RCC 7860 (cell line): ENCODE results near the gene PLEKHH2.
A peak's percentile ranks its signal among the peaks of the same experiment; 100 is the strongest.
"Not testable (repeated sequence)": the region's sequence is repeated elsewhere in the genome, so short reads cannot be mapped to it uniquely, and the experiment has no call there.

ENCODE experiments used
- DNase-seq: peaks from one replicate; pipeline ENCODE4 v3.0.0-alpha.2; 2015; ENCODE audit warnings: low spot score
- FAIRE-seq: peaks from 2 replicates; lab custom pipeline; 2012; peaks lifted over from hg19 to GRCh38; lab: Jason Lieb, UNC

The PLEKHH2 gene

DNA sequence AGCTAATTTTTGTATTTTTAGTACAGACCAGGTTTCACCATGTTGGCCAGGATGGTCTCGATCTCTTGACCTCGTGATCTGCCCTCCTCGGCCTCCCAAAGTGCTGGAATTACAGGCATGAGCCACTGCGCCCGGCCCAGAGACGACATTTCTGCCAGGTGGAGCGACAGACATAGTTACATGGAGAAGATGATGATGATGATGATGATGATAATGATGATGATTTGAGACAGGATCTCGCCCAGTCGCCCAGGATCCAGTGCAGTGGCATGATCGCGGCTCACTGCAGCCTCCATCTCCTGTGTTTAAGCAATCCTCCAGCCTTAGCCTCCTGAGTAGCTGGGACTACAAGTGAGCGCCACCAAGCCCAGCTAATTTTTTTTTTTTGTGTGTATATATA, 907 bp upstream of the PLEKHH2 start:
- FAIRE-seq, result not testable (repeated sequence)

DNA sequence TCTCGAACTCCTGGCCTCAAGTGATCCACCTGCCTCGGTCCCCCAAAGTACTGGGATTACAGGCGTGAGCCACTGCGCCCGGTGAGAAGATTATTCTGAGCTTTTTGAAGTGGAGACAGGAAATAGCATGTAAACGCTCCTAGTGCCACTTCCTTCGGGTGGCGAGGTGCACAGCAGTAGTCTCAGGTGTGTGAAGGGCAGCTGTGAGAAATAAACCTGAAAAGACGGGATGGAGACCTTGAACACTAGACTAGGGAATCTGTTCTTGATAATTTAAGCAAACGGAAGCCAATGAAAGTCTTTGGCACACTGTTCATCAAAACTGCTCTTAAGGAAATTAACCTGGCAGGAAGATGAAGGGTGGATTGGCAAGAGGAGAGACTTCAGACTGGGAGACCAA, 439 bp upstream of the PLEKHH2 start:
- FAIRE-seq (no peak), DNase-seq (no peak)

More for the DNA sequence above, 907 bp upstream of the PLEKHH2 start:
- not testable (repeated sequence) for DNase-seq

DNA sequence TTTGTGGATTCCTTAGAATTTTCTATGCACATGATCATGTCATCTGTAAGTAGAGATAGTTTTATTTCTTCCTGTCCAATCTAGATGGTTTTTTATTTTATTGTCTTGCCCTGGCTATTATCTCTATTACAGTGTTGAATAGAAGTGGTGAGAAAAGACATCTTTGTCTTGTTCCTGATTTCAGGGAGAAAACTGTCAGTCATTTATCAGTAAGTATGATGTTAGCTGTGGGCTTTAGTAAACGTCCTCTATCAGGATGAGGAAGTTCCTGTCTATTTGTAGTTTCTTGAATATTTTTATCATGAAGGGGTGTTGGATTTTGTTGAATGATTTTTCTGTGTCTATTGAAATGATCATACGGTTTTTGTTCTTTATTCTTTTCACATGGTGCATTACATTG, 5.3 kb downstream of the PLEKHH2 start:
- no peak for FAIRE-seq

DNA sequence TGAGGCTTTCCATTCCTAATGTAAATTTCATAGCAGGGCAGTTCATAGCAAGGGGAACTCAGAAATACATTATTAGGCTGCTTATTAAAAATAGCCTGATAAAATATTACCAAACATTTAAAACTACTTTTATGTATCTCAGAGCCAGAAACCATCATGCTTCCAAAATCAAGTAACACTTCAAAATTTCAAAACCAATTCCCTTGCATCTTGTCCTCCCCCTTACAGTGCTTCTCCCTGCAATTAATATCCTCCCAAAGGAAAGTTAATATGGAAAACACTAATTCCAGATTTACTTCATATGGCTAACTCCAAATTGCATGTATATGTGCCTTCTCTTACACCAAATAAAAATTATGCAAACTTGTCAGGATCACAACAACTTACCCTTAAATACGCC, 6.6 kb downstream of the PLEKHH2 start:
- DNase-seq (no peak), FAIRE-seq (no peak)

More for the DNA sequence above, 5.3 kb downstream of the PLEKHH2 start:
- DNase-seq, result no peak

DNA sequence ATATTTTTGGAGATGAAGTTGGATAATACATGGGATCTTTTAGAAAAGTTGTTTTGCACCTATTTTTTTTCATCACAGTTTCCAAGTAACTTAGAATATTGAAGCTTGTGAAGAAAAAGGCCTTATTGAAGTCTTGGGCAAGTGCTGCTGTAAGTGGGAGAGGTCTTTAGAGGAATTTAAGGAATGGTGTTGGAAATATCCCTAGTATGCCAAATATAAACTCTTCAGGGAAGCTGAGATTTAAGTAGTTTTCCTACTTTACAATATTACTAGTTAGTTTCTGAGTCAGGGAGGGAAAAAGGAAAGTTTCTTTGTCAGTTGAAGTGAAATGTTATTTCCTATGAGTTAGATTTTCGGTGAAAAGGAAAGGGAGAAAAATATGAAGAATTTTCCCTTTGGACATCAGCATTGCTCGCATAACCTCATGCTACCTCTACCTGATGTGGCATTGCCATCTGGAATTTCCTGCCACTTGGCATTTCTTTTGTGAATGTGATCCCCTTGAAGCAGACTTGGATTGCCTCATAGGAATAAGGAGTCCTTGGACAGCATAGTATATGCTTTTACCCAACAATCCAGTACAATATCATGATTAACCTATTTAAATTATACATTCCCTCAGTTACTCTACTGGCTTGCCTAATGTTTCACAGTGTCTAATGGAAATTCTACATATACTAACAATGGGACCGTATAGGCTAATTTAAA, 12.1 kb downstream of the PLEKHH2 start:
- DNase-seq (no peak), FAIRE-seq (no peak)

DNA sequence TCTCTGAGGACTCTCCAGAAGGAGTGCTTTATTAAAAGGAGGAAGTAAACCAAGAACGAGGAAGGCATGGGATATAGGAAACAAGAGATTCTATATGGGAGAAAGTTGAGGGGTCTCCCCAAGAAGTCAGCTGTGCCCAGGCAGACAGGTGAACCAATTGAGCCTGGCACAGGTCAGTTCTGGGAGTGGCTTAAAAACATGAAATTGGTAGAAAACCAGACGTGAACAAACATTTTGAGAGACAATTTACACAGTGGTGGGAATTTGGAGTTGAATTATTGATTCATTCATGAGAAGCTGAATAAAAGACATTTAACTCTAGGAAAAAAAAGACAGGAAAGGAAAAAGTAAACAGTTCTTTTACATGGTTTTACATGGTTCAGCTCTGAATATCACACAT, 16.4 kb downstream of the PLEKHH2 start:
- DNase-seq (no peak), FAIRE-seq (no peak)

DNA sequence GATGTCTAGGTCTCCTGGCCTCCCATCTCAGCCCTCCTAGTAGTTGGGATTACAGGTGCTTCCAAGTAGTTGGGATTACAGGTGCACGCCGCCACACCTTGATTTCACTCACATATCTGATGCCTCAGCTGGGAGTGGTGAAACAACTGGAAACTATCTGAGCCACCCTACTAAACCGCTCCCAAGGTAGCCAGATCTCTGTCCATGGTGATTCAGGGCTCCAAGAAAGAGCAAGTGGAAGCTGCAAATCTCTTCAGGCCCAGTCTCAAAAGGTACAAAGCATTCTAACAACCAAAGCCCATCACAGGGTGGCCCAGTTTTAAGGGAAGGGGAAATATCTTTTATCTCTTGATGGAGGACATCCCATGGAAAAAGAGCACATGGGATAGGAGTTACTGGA, 20.2 kb downstream of the PLEKHH2 start:
- DNase-seq, result no peak
- no peak for FAIRE-seq

DNA sequence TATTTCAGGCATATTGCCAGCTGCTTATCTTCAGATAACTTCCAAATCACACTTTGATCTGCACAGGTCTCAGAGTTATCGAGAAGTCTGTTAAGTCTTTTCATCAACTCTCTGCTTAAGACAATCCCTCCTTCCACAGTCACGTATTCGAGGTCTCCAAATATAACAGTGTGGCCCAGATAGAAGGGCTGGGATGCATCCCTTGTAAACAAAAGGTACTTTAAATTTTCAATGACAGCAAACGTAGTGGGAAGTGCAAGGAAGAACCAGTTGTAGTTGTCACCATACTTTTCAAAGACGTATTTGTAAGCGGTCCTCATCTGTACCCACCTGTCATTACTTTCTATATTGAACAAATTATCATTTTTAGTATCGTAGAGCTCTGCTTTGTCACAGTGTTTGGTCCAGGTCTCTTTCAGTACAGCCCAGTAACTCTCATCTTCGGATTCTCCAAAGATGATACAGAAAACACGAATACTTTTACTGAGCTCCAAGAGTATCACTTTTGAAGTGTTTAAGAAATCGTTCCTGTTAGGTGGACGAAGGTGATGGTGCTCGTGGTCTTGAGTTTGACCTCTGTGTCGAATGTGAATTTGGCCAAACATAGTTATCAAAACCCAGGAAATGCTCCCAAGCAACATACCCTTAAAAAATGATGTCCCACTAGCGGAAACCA, 38.7 kb downstream of the PLEKHH2 start:
- DNase-seq, result no peak
- no peak for FAIRE-seq

DNA sequence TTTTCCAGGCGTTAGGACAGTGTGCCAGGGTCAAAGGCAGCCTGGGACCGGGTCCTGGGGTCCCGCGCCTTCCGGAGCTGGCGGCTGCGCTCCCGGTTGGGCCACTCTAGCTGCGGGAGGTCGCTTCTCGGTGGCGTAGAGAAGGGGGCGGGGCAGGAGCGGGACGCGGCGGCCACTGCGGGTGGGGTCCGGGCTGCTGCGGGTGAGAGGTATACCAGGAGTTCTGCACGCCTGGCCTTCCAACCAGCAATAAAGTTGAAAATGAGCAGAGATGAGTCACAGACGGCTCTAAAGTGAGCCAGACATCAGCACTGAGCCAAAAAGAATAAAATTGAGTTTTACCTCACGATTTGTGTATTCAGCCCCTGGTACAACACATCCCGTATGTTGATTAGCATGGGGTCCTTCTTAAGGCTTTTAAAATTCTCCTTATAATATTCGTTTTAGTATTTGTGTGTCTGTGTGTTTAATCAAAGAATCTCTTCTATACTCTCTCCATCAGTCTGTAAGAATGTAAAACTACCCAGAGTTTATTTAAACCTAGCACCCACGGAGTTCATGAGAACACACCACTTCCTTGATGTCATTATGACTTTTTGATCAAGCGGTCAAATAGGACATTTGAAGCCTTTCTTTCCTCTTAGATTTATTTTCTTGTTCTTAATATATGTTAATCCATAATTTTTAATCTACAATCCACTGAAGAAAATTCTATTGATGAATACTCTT, 39.4 kb downstream of the PLEKHH2 start, which contains the start of gene C1GALT1C1L:
C1GALT1C1L (minus strand) TSS at position 108 of the 729 bp plus-strand sequence; CDS start at position 1, 107 bp downstream.
- FAIRE-seq, result no peak
- DNase-seq, result peak; percentile 29

DNA sequence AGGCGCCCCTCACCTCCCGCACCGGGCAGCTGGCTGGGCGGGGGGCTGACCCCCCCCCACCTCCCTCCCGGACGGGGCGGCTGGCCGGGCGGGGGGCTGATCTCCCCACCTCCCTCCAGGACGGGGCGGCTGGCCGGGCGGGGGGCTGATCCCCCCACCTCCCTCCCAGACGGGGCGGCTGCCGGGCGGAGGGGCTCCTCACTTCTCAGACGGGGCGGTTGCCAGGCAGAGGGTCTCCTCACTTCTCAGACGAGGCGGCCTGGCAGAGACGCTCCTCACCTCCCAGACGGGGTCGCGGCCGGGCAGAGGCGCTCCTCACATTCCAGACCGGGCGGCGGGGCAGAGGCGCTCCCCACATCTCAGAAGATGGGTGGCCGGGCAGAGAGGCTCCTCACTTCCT, 40.7 kb downstream of the PLEKHH2 start:
- not testable (repeated sequence) for DNase-seq, FAIRE-seq

DNA sequence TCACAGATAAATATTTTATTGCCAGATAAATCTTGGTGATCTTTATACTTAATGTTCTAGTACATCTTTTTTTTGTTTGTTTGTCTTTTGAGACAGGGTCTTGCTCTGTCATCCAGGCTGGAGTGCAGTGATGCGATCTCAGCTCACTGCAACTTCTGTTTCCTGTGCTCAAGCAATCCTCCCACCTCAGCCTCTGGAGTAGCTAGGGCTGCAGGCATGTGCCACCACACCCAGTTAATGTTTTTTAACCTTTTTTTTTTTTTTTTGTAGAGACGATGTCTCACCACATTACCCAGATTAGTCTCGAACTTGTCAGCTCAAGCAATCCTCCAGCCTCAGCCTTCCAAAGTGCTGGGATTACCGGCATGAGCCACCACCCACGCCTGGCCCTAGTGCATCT, 48.3 kb downstream of the PLEKHH2 start:
- DNase-seq (no peak), FAIRE-seq (no peak)

DNA sequence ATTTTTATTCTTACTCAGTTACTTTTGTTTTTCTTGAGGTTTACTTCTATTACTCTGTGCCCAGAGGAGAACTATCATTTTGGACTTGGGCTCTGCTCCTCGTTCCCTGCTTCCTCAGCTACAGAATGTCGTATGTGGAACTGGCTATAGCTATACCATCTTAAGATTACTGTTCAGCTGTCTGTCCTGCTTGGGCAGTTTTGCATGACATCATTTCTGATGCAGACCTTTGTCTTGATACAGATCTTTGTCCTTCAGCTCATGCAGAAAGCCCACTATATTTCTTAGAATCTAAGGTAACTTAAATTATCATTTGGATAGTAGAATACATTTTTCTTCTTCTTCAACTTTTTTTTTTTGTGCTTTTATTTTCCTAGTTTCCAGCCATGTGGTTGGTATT, 52.9 kb downstream of the PLEKHH2 start:
- DNase-seq, result no peak

DNA sequence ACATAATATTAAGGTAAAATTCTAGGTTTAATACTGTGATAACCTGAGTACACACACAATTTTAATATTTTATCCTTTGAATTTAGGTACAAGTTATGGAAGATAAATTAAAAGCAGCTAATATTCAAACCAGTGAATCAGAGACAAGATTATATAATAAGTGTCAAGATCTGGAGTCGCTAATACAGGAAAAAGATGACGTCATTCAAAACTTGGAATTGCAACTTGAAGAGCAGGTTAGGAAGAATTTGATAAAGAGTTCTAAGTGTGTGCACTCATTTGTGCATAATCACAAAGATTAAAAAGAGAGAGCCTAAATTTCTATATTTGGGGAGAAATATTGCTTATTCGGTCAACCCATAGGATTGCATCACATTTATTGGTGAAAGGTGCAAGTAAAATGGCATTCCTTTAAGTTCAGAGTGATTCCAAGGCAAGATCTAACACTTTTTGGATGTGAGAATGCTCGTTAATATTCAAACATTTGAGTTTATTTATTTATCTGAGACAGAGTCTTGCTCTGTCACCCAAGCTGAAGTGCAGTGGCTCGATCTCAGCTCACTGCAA, 55.5 kb downstream of the PLEKHH2 start:
- DNase-seq, result no peak
- FAIRE-seq, result no peak

More for the DNA sequence above, 52.9 kb downstream of the PLEKHH2 start:
- no peak for FAIRE-seq

DNA sequence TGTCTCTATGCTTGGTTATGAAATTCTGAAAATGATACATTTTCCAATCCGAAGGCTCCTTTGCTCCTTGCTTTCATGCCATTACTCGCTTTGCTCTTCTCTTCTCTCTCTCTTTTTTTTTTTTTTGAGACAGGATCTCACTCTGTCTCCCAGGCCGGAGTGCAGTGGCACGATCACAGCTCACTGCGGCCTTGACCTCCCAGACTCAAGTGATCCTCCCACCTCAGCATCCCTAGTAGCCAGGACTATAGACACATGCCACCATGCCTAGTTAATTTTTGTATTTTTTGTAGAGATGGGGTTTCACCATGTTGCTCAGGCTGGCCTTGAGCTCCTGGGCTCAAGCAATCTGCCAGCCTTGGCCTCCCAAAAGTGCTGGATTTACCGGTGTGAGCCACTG, 61.1 kb downstream of the PLEKHH2 start:
- DNase-seq, FAIRE-seq: not testable (repeated sequence)

DNA sequence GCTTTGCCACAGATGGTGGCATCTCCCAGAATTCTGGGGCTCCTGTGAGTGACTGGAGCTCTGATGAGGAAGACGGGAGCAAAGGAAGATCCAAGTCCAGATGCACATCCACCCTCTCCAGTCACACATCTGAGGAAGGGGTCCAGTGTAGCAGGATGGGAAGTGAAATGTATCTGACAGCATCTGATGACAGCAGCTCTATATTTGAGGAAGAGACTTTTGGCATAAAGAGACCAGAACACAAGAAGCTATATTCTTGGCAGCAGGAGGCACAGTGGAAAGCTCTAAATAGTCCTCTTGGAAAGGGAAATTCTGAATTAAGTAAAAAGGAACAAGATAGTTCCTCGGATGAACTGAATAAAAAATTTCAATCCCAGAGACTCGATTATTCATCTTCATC, 62.7 kb downstream of the PLEKHH2 start:
- FAIRE-seq, result no peak
- no peak for DNase-seq

DNA sequence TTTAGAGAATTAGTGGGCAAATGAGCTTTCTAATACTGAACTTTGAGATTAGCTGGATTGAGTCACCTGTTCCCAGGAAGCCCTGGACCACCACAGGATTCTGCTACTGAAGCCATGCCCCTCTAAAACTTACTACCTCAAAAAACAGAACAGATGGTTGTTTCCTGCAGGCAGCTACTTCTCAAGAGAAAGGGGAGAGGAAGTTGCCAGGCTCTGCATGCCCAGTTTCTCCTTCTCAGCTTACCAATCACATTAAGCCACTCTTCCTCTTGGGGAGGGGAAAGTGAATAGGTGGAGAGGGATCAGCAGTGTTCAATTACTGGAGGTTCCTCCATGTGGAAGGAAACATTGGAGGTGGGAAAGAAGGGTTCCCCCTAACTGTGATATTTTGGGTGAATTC, 64.1 kb downstream of the PLEKHH2 start:
- no peak for DNase-seq
- FAIRE-seq, result no peak

DNA sequence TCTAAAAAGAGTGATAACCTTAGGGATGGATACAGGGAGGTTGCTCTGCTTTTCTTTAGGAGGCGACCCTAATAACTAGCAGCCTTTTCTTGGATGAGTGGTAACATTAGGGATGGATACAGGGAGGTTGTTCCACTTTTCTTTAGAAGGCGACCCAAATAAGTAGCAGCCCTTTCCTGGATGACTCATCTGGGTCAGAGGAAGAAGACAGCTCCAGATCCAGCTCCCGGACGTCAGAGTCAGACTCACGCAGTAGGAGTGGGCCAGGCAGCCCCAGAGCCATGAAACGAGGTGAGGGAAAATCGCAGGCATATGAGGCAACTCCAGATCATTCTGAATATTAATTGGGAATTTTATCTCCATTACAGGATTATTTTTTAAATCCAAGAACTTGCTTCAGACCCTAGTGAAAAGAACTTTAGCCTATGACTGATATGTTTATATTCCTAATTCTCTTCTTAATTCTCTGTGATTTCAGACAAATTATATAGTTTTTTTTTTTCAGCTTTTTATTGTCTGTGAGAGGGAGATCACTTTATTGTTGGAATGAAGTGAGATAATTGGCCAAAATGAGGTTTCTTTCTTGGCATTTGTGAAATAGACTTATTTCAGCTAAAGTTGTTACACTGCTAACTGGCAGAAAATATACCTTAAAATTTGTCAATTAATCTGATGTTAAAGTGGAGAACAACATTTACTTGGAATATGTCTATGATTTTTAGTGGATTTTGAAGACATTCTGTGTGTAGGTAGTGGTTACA, 70.4 kb downstream of the PLEKHH2 start:
- FAIRE-seq, result no peak
- DNase-seq, result no peak

DNA sequence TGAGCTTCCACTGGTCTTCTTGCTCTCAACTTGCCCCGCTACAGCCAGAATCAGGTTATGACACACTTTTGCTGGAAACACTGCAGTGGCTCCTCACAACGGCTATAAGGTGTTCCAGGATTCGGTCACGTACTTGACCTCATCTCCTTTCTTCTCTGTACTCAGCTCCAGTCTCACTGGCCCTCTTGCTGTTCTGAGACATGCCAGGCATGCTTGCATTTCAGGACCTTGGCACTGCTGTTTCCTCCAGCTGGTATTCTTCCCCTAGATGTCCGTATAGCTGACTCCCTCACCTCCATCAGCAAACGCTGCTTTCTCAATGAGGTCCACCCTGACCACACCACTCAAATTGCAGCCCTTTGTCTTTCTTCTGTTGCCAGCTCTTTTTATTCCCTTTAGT, 71.1 kb downstream of the PLEKHH2 start:
- DNase-seq, result no peak
- FAIRE-seq, result no peak

DNA sequence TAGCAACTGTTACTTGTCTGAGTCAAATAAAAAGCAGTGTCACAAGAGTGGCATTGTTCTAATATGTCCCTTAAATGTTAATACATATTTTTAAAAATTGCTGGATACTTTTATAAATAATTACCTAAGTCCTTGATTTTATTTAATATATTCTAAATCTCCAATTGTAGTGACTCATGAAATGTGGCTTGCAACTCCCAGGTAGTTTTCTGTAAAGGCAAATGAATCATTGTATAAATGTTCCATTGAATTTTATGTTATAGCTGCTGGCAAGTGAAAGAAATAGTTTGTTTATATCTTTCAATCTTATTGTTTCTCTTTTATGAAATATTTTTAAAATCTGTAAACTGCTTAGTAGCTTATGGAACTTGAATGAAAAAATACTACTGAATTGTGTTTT, 71.8 kb downstream of the PLEKHH2 start:
- no peak for DNase-seq
- peak; percentile 50 for FAIRE-seq

DNA sequence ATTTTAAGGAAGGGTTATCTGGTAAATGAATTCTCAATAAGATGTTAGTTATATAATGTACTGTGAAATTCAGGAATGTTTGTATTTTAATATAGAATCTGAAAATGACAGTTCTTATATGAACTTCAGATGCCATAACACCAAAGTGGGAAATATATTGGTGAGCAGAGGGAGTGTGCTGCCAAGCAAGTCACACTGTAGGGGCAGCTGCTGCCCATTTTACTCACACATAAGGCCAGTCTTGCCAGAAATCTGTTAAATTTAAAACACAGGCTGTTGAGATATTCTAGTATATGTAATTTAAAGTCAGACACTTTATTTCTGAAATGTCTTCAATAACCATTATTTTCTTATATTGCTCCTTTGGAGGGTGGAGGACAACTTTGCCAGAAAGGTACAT, 73.8 kb downstream of the PLEKHH2 start:
- FAIRE-seq (no peak), DNase-seq (no peak)

DNA sequence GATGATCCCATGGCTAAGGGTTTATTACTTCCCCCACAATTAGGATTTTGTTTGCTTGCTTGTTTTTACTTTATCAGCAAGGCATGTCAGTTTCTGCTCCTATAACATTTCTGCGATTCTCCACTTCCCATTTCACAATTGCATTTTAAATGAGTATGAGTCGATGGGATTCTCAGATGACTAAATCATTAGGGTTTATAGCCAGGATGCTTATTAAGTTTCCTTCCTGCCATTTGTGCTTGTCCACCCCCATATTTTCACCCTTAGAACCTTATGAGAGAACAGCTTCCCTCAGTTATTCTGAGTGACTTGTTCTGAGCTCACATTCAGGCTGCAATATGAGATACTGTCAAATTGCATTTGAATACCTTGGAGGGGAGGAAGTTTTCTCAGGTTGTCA, 77.1 kb downstream of the PLEKHH2 start:
- FAIRE-seq (no peak), DNase-seq (no peak)
